Activated CD4-positive, alpha-beta T cell treated with anti-CD3 and anti-CD28 coated beads for 1 hour (primary cell): Measurements from ENCODE around the gene C6orf118.

Source experiments
- DNase-seq: peaks from one replicate; pipeline ENCODE4 v3.0.0-alpha.2; 2020

Gene C6orf118

DNA sequence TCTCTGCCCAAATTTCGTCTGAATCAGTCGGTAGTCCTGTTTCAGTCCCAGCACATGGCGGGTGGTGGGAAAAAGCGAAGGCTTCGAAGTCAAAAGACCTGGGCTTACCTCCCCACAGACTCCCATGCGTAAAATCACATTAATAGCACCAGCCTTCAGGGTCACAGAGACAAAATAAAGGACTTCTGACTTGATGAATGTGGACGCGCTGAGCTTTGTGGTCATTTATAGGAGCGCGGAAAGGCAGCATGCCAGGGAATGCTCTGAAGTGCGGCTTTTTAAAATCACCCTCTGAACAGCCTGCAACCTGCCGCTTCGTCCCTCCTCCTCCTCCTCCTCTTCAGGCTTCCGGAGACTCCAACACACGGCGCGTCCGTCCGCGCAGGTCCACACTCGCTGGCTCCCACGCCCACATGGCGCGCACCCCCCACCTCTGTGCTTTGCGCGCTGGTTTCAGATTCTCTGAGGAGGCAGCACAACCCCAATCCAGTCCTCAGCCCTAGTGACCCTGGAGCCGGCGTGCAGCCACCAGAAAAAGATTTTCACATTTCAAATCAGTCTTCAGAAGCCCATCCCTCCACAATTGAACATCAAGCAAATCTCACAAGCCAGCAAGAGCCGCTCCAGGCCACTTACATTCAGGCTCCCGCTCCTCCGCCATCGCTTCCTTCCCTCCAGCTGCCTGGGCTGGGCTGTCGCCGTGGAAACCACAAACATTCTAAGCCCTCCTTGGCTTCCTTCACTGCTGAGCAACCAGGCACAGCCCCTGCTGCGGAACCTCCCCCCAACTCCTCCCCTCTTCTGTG lies at the start of gene C6orf118:
Gene C6orf118, minus strand, starts transcription at position 680 of the 806 bp plus-strand sequence. Its CDS starts 19 bp downstream, at position 661.
- no peak for DNase-seq

GRCh38 chr6:165345700-165346099 lies 36.3 kb upstream of the C6orf118 start:
- DNase-seq = no peak

GRCh38 chr6:165340532-165340931 lies 31.1 kb upstream of the C6orf118 start:
- no peak for DNase-seq

DNA sequence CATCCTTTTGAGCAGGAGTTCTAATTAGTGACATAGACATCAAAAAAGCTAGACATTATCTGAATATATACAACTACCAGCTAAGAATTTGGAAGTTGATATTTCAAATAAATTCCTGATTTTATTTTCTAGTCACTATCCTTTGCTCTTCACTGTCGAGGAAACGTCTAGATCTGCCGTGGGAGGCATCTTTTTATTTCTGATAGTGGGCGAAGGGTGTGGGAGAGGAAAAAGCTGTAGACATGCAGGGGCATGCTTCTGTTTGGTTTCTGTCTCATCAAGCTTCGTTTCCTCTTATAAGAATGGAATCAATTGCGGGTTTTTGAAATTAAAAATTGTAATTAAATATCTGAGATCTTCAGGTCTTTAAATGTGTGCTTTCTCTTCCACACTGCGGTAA lies 16.2 kb upstream of the C6orf118 start:
- DNase-seq = no peak

- no peak for DNase-seq
Measured at GRCh38 chr6:165321555-165322145, 12.2 kb upstream of the C6orf118 start.

DNA sequence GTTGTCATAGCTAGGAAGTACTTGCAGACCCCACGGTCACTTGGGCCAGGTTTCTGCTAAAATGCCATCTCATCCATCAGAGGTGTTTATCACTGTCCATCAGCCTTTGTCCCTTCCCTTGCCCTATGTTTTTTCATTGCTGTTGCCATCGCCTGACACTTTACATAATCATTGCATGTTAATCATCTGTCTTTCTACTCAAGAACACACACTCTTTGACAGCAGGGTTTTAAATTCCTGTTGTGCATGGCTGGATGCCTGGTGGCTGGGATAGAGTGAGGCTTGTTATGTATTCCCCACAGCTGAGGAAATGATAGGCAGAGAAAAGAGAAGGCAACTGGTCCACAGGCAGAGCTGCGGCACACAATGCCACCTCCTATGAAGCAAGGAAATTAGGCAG lies 11.7 kb upstream of the C6orf118 start:
- no peak for DNase-seq

GRCh38 chr6:165317723-165318122 lies 8.3 kb upstream of the C6orf118 start:
- no peak for DNase-seq

DNA sequence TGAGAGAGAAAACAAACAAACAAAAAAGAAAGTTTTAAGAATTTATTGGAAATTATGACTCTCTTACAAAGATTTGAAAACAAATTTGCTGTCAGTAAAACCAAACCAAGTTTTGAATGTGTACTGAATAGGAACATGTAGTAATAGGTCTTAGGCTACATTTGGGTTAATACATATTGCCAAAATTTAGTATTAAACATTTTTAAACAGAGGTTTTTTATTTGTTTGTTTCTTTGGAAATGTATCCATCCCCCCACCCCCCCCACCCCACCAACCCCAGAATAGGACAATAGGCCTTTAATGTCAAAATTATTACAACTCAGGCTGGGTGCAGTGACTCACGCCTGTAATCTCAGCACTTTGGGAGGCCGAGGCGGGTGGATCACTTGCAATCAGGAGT lies 2.5 kb downstream of the C6orf118 start:
- DNase-seq = no peak

GRCh38 chr6:165301372-165302246 lies 7.8 kb downstream of the C6orf118 start:
- DNase-seq = no peak

- DNase-seq = no peak
Measured at GRCh38 chr6:165300422-165300936, 8.9 kb downstream of the C6orf118 start.

DNA sequence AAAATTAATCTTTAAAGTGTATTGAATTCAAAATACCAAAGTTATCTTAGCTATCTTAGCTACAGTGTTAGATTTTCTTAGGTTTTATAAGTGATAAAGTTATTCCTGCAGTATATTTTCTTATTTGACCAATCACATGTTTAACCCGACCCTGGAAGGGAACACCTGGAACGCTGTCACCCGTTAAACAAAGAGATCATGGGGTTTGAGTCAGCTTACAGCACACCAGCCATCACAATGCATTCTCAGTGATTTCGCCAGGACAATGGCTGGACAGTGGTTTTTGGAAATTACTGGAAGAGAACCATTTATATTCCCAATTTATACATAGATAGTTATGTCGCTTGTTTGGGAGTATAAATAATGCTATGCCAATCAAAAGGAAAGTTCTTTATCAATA lies 10.5 kb downstream of the C6orf118 start:
- no peak for DNase-seq

- DNase-seq = no peak
Measured at GRCh38 chr6:165298402-165298801, 11.0 kb downstream of the C6orf118 start.

GRCh38 chr6:165292657-165293056 lies 16.7 kb downstream of the C6orf118 start:
- no peak for DNase-seq

DNA sequence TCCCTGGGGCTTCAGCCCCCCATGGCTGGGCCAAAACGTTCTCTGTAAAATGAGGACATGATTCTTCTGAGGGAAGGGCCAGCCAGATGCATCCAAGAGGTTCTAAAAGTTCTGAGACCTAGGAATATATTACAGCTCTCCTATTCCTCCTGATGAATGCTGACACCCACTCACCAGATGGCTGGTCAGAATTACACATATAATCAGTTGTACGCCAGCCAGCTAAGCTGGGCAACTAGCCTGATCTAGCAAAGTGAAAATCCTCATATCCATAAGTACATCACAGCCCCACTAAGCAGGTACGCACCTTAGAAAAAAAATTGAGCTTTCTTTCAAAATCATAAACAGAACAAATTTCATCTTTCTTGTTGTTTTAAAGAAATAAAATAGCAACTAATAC lies 34.8 kb downstream of the C6orf118 start:
- DNase-seq = no peak

DNA sequence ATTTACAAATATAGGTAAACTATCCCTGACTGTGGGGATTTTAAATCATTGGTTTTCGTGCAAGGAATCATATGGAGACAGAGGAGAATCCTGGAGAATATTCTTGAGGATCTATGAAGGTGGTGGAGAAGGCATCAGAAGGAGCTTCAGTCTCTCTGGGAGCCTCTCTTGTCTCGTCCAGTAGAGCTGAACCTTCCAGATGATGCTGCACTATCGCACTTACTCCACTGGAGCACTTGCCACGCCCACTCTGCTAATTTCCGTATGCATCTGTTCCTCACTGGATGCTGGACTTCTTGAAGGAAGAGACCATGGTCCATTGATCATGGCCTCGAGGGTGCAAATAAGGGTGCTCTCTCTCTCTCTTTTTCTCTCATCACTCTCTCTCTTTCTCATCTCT lies 36.8 kb downstream of the C6orf118 start:
- no peak for DNase-seq

DNA sequence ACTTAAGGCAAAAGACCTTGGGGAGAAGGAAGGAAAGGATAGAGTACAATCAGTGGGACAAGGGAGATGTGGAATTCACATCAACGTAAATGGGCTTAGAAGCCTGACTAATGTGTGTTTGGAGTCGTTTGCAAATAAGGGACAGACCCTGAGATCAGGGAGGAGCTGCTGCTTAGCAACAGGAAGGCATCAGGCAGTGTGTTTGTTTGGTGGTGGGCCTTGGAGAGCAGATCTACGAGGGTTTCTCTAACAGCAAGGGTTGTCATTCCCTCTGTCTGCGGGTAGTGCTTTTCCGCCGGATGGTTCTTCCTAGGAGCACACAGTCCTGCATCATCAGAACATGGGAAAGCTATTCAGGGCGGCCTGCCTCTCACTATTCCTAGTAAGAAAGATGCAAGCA lies 40.4 kb downstream of the C6orf118 start:
- no peak for DNase-seq

DNA sequence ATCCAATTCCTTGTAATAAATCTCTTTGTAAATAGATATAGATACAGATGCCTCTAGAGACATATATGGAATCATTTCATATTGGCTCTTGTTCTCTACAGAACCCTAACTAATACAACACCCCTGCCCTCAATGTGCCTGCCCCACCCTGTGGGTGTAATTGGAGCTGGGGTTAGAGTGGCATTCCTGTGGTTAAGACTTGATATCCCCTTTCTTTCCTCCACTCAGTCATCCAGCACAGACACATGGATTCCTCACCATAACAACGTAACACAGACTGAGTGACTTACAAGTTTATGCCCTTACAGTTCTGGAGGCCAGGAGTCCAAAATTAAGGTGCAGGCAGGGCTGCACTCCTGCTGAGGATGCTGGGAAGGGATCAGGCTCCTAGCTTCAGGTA lies 42.8 kb downstream of the C6orf118 start:
- DNase-seq = no peak

- DNase-seq = no peak
Measured at GRCh38 chr6:165266191-165266590, 43.2 kb downstream of the C6orf118 start.

DNA sequence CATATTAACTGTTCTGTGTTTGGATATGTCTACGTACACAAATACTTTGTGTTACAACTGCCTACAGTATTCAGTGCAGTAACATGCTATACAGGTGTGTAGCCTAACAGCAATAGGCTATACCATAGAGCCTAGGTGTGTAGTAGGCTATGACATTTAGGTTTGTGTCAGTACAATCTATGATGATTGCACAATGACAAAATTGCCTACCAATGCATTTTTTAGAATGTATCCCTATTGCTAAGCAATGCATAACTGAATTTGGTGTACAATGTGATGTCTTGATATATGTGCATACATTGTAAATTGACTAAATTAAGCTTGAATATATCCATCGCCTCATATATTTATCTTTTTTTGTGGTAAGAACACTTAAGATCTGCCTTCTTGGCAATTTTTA lies 48.9 kb downstream of the C6orf118 start:
- DNase-seq = no peak

- DNase-seq = no peak
Measured at GRCh38 chr6:165249808-165250207, 59.6 kb downstream of the C6orf118 start.

GRCh38 chr6:165245701-165246100 lies 63.7 kb downstream of the C6orf118 start:
- DNase-seq = no peak

GRCh38 chr6:165245287-165245686 lies 64.1 kb downstream of the C6orf118 start:
- DNase-seq = no peak

- no peak for DNase-seq
Measured at GRCh38 chr6:165244524-165245247, 64.7 kb downstream of the C6orf118 start.
